OCI-LY7 (cell line): ENCODE measurements around the gene SPHKAP. TPM values are rescaled to one million over a fixed set of nuclear protein-coding genes. Genes with fewer than 3 reads are reported as not detected.
"Not testable (repeated sequence)": the region's sequence is repeated elsewhere in the genome, so short reads cannot be mapped to it uniquely, and the experiment has no call there.

ENCODE experiments used
- BruUV-seq: library from RNA; stranded (reverse); fragments of 400-500 nt; replicated peaks from 2 replicates; lab custom pipeline; 2021; lab: Mats Ljungman, UMichigan
- CTCF ChIA-PET: fragments of 300-600 bp; sonication (Branson Sonifier 250); formaldehyde crosslinking; loops from one replicate; lab custom pipeline; 2022; ENCODE audit warnings: antibody characterized with exemption; ENCODE audit not compliant: unreplicated experiment; lab: Charles Lee
- POLR2A ChIA-PET: fragments of 300-600 bp; sonication (Branson Sonifier 250); formaldehyde crosslinking; loops from one replicate; lab custom pipeline; 2022; ENCODE audit warnings: antibody characterized with exemption; lab: Charles Lee
- DNase-seq: peaks from one replicate; pipeline ENCODE4 v3.0.0-alpha.2; 2015; ENCODE audit warnings: low spot score
- H2AFZ ChIP-seq: fragments of 200-600 bp; sonication (generic), shearing (Covaris generic); 2 replicates; pipeline ENCODE4 v1.6.1; 2014; ENCODE audit warnings: mild to moderate bottlenecking, antibody characterized with exemption, low read length, moderate library complexity
- H3K27ac ChIP-seq: fragments of 200-600 bp; sonication (generic); 2 replicates; pipeline ENCODE4 v1.5.1; 2014; ENCODE audit warnings: mixed run types, low read depth, mild to moderate bottlenecking, moderate library complexity, low read length, inconsistent platforms; ENCODE audit not compliant: poor library complexity, severe bottlenecking
- H3K36me3 ChIP-seq: fragments of 200-600 bp; sonication (generic); 2 replicates; pipeline ENCODE4 v1.6.1; 2014; ENCODE audit warnings: mild to moderate bottlenecking, antibody characterized with exemption, low read length, moderate library complexity, mixed read lengths; ENCODE audit not compliant: insufficient read depth
- H3K4me1 ChIP-seq: fragments of 200-600 bp; sonication (generic); 2 replicates; pipeline ENCODE4 v1.5.1; 2014; ENCODE audit warnings: mild to moderate bottlenecking, low read length; ENCODE audit not compliant: insufficient read depth, poor library complexity, severe bottlenecking
- H3K4me2 ChIP-seq: fragments of 200-600 bp; sonication (generic); 2 replicates; pipeline ENCODE4 v1.6.1; 2014; ENCODE audit warnings: mild to moderate bottlenecking, low read length
- H3K4me3 ChIP-seq: fragments of 200-600 bp; sonication (generic); 2 replicates; pipeline ENCODE4 v1.5.1; 2014; ENCODE audit warnings: mild to moderate bottlenecking, low read depth, low read length; ENCODE audit not compliant: poor library complexity, severe bottlenecking
- H3K79me2 ChIP-seq: fragments of 200-600 bp; sonication (generic); 2 replicates; pipeline ENCODE4 v1.6.1; 2016; ENCODE audit warnings: low read depth, mild to moderate bottlenecking, low read length, moderate library complexity, mixed read lengths; ENCODE audit not compliant: insufficient read depth
- H3K9me2 ChIP-seq: fragments of 200-600 bp; sonication (generic); 2 replicates; pipeline ENCODE4 v1.6.1; 2016; ENCODE audit warnings: mild to moderate bottlenecking, low read length, mixed read lengths; ENCODE audit not compliant: insufficient read depth
- H3K9me3 ChIP-seq: fragments of 200-600 bp; sonication (generic); 2 replicates; pipeline ENCODE4 v1.6.1; 2014; ENCODE audit warnings: mild to moderate bottlenecking, mixed run types, low read length, mixed read lengths
- H4K20me1 ChIP-seq: fragments of 200-600 bp; sonication (generic); 2 replicates; pipeline ENCODE4 v1.6.1; 2014; ENCODE audit warnings: mild to moderate bottlenecking, antibody characterized with exemption, low read length, moderate library complexity, mixed read lengths; ENCODE audit not compliant: insufficient read depth
- EZH2phosphoT487 ChIP-seq: fragments of 200-600 bp; sonication (generic); IDR thresholded peaks from 2 replicates; pipeline ENCODE4 v1.6.1; 2018; ENCODE audit warnings: low read depth, borderline replicate concordance, mild to moderate bottlenecking, mixed run types, antibody characterized with exemption, low read length, moderate library complexity, mixed read lengths
- intact Hi-C: fragments of 100-400 bp; cut with micrococcal nuclease; formaldehyde crosslinking; loops from one replicate; pipeline ENCODE4 v1.10.0; 2022; ENCODE audit not compliant: unreplicated experiment
- total RNA-seq, 2 experiments: library from RNA; depleted of rRNA in 1 of 2; stranded (reverse); fragments of >200 nt in 1 of 2; shearing (Covaris generic) in 1 of 2; gene quantifications; 2 replicates each; pipeline ENCODE4 v1.2.3, GENCODE V29; 2014 to 2022
- TF ChIP-seq, protein P1 (sequence below): fragments of 200-600 bp; sonication (generic); conservative IDR thresholded peaks from 2 replicates; pipeline ENCODE4 v1.5.1; 2014; ENCODE audit warnings: mild to moderate bottlenecking, antibody characterized with exemption, low read length, moderate library complexity, mixed read lengths

SPHKAP gene
- total RNA-seq, 2 experiments from 2014 or later = not detected

- no peak for DNase-seq
- H3K79me2 ChIP-seq = no peaks in the 10 kb centered on the region
- intact Hi-C loops = no loop called here
- no peaks in the 10 kb centered on the region for H3K9me2 ChIP-seq
- H3K9me3 ChIP-seq = no peaks in the 10 kb centered on the region
- H3K36me3 ChIP-seq = no peaks in the 10 kb centered on the region
- BruUV-seq = no TSS peak
- ChIA-PET POLR2A (no interaction called here), CTCF (no interaction called here)
- no peaks in the 10 kb centered on the region for H3K4me1 ChIP-seq
- H2AFZ ChIP-seq = no peak overlapping the region
- H3K27ac ChIP-seq = no peak overlapping the region
- H3K4me2 ChIP-seq = no peak overlapping the region
- no peaks in the 10 kb centered on the region for H4K20me1 ChIP-seq
- no peak overlapping the region for H3K4me3 ChIP-seq
- TF ChIP-seq, protein P1, sequence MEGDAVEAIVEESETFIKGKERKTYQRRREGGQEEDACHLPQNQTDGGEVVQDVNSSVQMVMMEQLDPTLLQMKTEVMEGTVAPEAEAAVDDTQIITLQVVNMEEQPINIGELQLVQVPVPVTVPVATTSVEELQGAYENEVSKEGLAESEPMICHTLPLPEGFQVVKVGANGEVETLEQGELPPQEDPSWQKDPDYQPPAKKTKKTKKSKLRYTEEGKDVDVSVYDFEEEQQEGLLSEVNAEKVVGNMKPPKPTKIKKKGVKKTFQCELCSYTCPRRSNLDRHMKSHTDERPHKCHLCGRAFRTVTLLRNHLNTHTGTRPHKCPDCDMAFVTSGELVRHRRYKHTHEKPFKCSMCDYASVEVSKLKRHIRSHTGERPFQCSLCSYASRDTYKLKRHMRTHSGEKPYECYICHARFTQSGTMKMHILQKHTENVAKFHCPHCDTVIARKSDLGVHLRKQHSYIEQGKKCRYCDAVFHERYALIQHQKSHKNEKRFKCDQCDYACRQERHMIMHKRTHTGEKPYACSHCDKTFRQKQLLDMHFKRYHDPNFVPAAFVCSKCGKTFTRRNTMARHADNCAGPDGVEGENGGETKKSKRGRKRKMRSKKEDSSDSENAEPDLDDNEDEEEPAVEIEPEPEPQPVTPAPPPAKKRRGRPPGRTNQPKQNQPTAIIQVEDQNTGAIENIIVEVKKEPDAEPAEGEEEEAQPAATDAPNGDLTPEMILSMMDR = no peak
- TF ChIP-seq EZH2phosphoT487 = no peak
Observed at GRCh38 chr2:227942021-227942420, 239.5 kb downstream of the SPHKAP start.

DNA sequence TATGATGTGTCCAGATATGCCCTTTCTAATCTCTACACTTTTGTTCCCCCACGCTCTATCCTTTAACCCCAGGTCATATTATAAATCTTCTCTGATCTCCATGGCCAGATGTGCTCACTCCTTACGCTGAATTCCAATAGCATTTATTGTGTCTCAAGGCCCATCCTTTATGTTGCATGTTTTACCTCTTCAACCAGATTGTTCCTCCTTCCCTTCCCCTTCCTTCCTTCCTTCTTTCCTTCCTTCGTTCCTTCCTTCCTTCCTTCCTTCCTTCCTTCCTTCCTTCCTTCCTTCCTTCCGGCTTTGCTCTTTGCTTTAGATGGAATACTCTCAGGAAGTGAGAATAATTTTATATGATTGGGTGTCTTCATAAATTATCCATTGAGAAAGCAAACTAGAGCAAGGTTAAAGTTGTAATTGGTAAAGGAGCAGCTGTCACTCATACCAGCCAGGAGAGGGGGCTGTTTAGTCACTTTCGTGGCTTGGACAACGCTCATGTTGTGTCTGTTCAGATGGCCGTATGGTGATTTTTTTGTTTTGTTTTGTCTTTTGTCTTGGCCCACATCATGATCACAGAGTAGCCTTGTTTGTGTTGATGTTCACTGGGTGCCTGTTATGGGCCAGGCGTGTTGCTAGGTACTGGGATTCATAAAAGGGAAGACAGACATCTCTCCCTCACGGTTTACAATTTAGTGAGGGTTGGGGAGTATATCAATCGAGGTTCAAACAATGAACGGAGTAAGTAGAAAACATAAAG, 242.0 kb downstream of the SPHKAP start:
- no peak overlapping the region for H3K4me2 ChIP-seq
- BruUV-seq = no TSS peak
- H3K4me3 ChIP-seq = no peak overlapping the region
- no peak for TF ChIP-seq EZH2phosphoT487
- TF ChIP-seq, protein P1 = peak; percentile 76
- 0 out of 2 replicates have a peak overlapping the region, but pooled peaks have one; percentile 36 for H2AFZ ChIP-seq
- H3K9me2 ChIP-seq = no peaks in the 10 kb centered on the region
- H3K36me3 ChIP-seq = no peaks in the 10 kb centered on the region
- ChIA-PET POLR2A (no interaction called here), CTCF (no interaction called here)
- no peaks in the 10 kb centered on the region for H3K4me1 ChIP-seq
- peak; percentile 21 for DNase-seq
- no peaks in the 10 kb centered on the region for H4K20me1 ChIP-seq
- H3K27ac ChIP-seq = no peak overlapping the region
- H3K9me3 ChIP-seq = no peaks in the 10 kb centered on the region
- H3K79me2 ChIP-seq = no peaks in the 10 kb centered on the region
- intact Hi-C loops = no loop called here

GRCh38 chr2:227936249-227936648, 245.2 kb downstream of the SPHKAP start:
- H3K9me3 ChIP-seq, CTCF ChIA-PET: not testable (repeated sequence)

More at GRCh38 chr2:227936249-227936648, 245.2 kb downstream of the SPHKAP start:
- H2AFZ ChIP-seq, H3K9me2 ChIP-seq, H3K4me1 ChIP-seq, H3K79me2 ChIP-seq, H4K20me1 ChIP-seq, intact Hi-C loops, BruUV-seq, H3K4me2 ChIP-seq, H3K4me3 ChIP-seq, H3K27ac ChIP-seq, H3K36me3 ChIP-seq, DNase-seq: not testable (repeated sequence)
- POLR2A ChIA-PET = interaction anchor here (0.5 kb wide), 1 partner anchor 688 kb away, joined by 3 read pairs; no protein-coding TSS in a partner anchor
